IMR-90 (cell line): ENCODE measurements around the gene TAF3. TPM values are rescaled to one million over a fixed set of nuclear protein-coding genes. Genes with fewer than 3 reads are reported as not detected.

Experiments
- ATAC-seq: fragments of 200-7000 bp; cut with Tn5 transposase; 2 replicates; pipeline ENCODE4 v1.9.1; 2020; ENCODE audit warnings: low read depth, mild to moderate bottlenecking, moderate library complexity
- BruUV-seq: library from RNA; stranded (reverse); fragments of 400-500 nt; replicated peaks from 2 replicates; lab custom pipeline; 2021; lab: Mats Ljungman, UMichigan
- CTCF ChIA-PET: fragments of 300-600 bp; formaldehyde crosslinking; extraction: SDS; loops from one replicate; lab custom pipeline; 2021; ENCODE audit warnings: antibody characterized with exemption; lab: Yijun Ruan, JAX
- POLR2A ChIA-PET: fragments of 300-600 bp; sonication (Branson Sonifier 250); formaldehyde crosslinking; loops from one replicate; lab custom pipeline; 2022; ENCODE audit warnings: antibody characterized with exemption; ENCODE audit not compliant: unreplicated experiment; lab: Charles Lee
- DNase-seq: peaks from one replicate; pipeline ENCODE4 v3.0.0; 2013
- H2AFZ ChIP-seq: replicated peaks from 2 replicates; pipeline ENCODE3; 2013; ENCODE audit warnings: low read length, mild to moderate bottlenecking; ENCODE audit not compliant: poor library complexity
- H2AK5ac ChIP-seq: 2 replicates; pipeline ENCODE4 v1.6.1; 2013; ENCODE audit warnings: low read depth, low read length, inconsistent platforms
- H2AK9ac ChIP-seq: replicated peaks from 2 replicates; pipeline ENCODE3; 2013; ENCODE audit warnings: mild to moderate bottlenecking, low read depth, low read length, moderate library complexity; ENCODE audit not compliant: poor library complexity
- H2BK120ac ChIP-seq: 2 replicates; pipeline ENCODE4 v1.6.1; 2013; ENCODE audit warnings: low read depth, low read length, inconsistent platforms
- H2BK15ac ChIP-seq: 3 replicates; pipeline ENCODE4 v1.6.1; 2013; ENCODE audit warnings: low read depth, low read length, inconsistent platforms
- H2BK20ac ChIP-seq: 2 replicates; pipeline ENCODE4 v1.6.1; 2013; ENCODE audit warnings: low read depth, mild to moderate bottlenecking, inconsistent platforms, low read length, moderate library complexity
- H2BK5ac ChIP-seq: 2 replicates; pipeline ENCODE4 v1.6.1; 2013; ENCODE audit warnings: mild to moderate bottlenecking, low read depth, low read length, inconsistent platforms; ENCODE audit not compliant: poor library complexity, severe bottlenecking
- H3K14ac ChIP-seq: replicated peaks from 2 replicates; pipeline ENCODE4 v1.6.1; 2013; ENCODE audit warnings: low read depth, low read length, inconsistent platforms
- H3K18ac ChIP-seq: 2 replicates; pipeline ENCODE4 v1.6.1; 2013; ENCODE audit warnings: low read depth, low read length, control low read depth
- H3K23ac ChIP-seq: 2 replicates; pipeline ENCODE4 v1.6.1; 2013; ENCODE audit warnings: low read depth, low read length, inconsistent platforms
- H3K27ac ChIP-seq: 2 replicates; pipeline ENCODE4 v1.5.1; 2013; ENCODE audit warnings: mild to moderate bottlenecking, control low read depth, low read length; ENCODE audit not compliant: insufficient read depth
- H3K27me3 ChIP-seq: 2 replicates; pipeline ENCODE4 v1.6.1; 2013; ENCODE audit warnings: low read length; ENCODE audit not compliant: control insufficient read depth, insufficient read depth
- H3K36me3 ChIP-seq: 2 replicates; pipeline ENCODE4 v1.6.1; 2013; ENCODE audit warnings: low read length, mixed read lengths; ENCODE audit not compliant: control insufficient read depth, insufficient read depth
- H3K4ac ChIP-seq: 2 replicates; pipeline ENCODE4 v1.6.1; 2013; ENCODE audit warnings: low read depth, low read length, inconsistent platforms
- H3K4me1 ChIP-seq: 2 replicates; pipeline ENCODE4 v1.6.1; 2013; ENCODE audit warnings: low read length, mixed read lengths; ENCODE audit not compliant: control insufficient read depth, insufficient read depth
- H3K4me2 ChIP-seq: 2 replicates; pipeline ENCODE4 v1.6.1; 2013; ENCODE audit warnings: low read depth, mild to moderate bottlenecking, control low read depth, low read length, moderate library complexity
- H3K4me3 ChIP-seq: 2 replicates; pipeline ENCODE4 v1.5.1; 2013; ENCODE audit warnings: low read depth, mild to moderate bottlenecking, control low read depth, low read length, moderate library complexity; ENCODE audit not compliant: insufficient read depth
- H3K56ac ChIP-seq: 2 replicates; pipeline ENCODE4 v1.6.1; 2013; ENCODE audit warnings: low read length, inconsistent platforms; ENCODE audit not compliant: insufficient read depth; ENCODE audit errors: extremely low read depth
- H3K79me1 ChIP-seq, 2 experiments: 2 replicates each; pipeline ENCODE4 v1.6.1; 2013; ENCODE audit warnings: low read length in 2 of 2, inconsistent platforms in 1 of 2, low read depth in 1 of 2
- H3K9ac ChIP-seq: 2 replicates; pipeline ENCODE4 v1.6.1; 2013; ENCODE audit warnings: low read depth, low read length, control low read depth
- H3K9me1 ChIP-seq: 2 replicates; pipeline ENCODE4 v1.6.1; 2013; ENCODE audit warnings: low read length, inconsistent platforms; ENCODE audit not compliant: insufficient read depth
- H3K9me3 ChIP-seq: 2 replicates; pipeline ENCODE4 v1.6.1; 2013; ENCODE audit warnings: low read length; ENCODE audit not compliant: control insufficient read depth, insufficient read depth
- H4K20me1 ChIP-seq: 2 replicates; pipeline ENCODE4 v1.6.1; 2013; ENCODE audit warnings: low read length, inconsistent platforms; ENCODE audit not compliant: insufficient read depth
- H4K5ac ChIP-seq: 2 replicates; pipeline ENCODE4 v1.6.1; 2013; ENCODE audit warnings: mild to moderate bottlenecking, low read depth, low read length, control low read depth
- H4K8ac ChIP-seq, 2 experiments: 2 replicates each; pipeline ENCODE4 v1.6.1; 2013; ENCODE audit warnings: low read depth in 2 of 2, low read length in 2 of 2, control low read depth in 1 of 2, inconsistent platforms in 1 of 2
- H4K91ac ChIP-seq: 2 replicates; pipeline ENCODE4 v1.6.1; 2013; ENCODE audit warnings: low read depth, low read length, inconsistent platforms; ENCODE audit not compliant: insufficient read depth
- CTCF ChIP-seq: conservative IDR thresholded peaks from 2 replicates; pipeline ENCODE4 v1.5.1; 2012; ENCODE audit warnings: mild to moderate bottlenecking, low read depth, low read length, improper control_type of control experiment
- RAD21 ChIP-seq: IDR thresholded peaks from 2 replicates; pipeline ENCODE4 v1.6.1; 2012; ENCODE audit warnings: low read length, improper control_type of control experiment
- SMC3 ChIP-seq: fragments of 150-350 bp; IDR thresholded peaks from 2 replicates; pipeline ENCODE4 v1.6.1; 2016; ENCODE audit warnings: low read depth, mild to moderate bottlenecking, antibody characterized with exemption, low read length, moderate library complexity
- WGBS, 2 experiments: methylation state at CpG; one replicate each; pipeline versions ENCODE4 v1.1.5 to v1.1.7; 2013; ENCODE audit warnings: missing lambda C conversion rate in 2 of 2; ENCODE audit not compliant: insufficient read length in 1 of 2; ENCODE audit errors: extremely low coverage in 2 of 2; 5-methylcytosine and 5-hydroxymethylcytosine counted together
- dilution Hi-C: fragments of 300-500 bp; cut with HindIII; formaldehyde crosslinking; loops from one replicate; pipeline ENCODE4 v1.14.3; 2018; ENCODE audit warnings: low sequenced_read_pairs; ENCODE audit not compliant: unreplicated experiment
- in situ Hi-C: fragments of 300-500 bp; cut with MboI; formaldehyde crosslinking; loops from 3 replicates; pipeline ENCODE4 v1.14.3; 2019; ENCODE audit warnings: low sequenced_read_pairs, inconsistent platforms, mixed read lengths
- intact Hi-C: fragments of 100-400 bp; cut with micrococcal nuclease; formaldehyde crosslinking; loops from 2 replicates; pipeline ENCODE4 v1.10.0; 2022
- polyA plus RNA-seq, 3 experiments: library from polyadenylated mRNA; depleted of rRNA; stranded (reverse); fragments of >200 nt; gene quantifications; 2 replicates each; pipeline ENCODE4 v1.2.3, GENCODE V29; 2012; ENCODE audit warnings: low replicate concordance in 1 of 3
- total RNA-seq: library from RNA; depleted of rRNA; stranded (reverse); fragments of >200 nt; gene quantifications from 2 replicates; pipeline ENCODE4 v1.2.3, GENCODE V29; 2012

TAF3 gene
- total and polyA plus RNA-seq, 2 of the 4 experiments (the other 2 are of a cell fraction), result 1.4 to 2.3 TPM

- H4K8ac ChIP-seq, result no peak overlapping the region
- intact Hi-C loops (no loop called here), in situ Hi-C loops (no loop called here), dilution Hi-C loops (no loop called here)
- TF ChIP-seq CTCF, result no peak
- TF ChIP-seq RAD21, result no peak
- TF ChIP-seq SMC3, result no peak
- no peaks in the 10 kb centered on the region for H3K36me3 ChIP-seq
- no peaks in the 10 kb centered on the region for H3K27me3 ChIP-seq
- peaks cover 5% of the 10 kb centered on the region; the same call in 1 of the 2 replicates for H3K9me1 ChIP-seq
- no peaks in the 10 kb centered on the region for H3K9me3 ChIP-seq
- H2BK20ac ChIP-seq, result no peak overlapping the region
- no peak overlapping the region for H2BK120ac ChIP-seq
- no peak overlapping the region for H2BK15ac ChIP-seq
- 73% methylated on average over 3 of the region's 8 CpGs; no CpG with 5 or more reads in 1 of the 2 experiments for WGBS, 2 experiments
- H4K20me1 ChIP-seq, result no peaks in the 10 kb centered on the region
- H4K91ac ChIP-seq, result no peak overlapping the region
- no peak overlapping the region for H2BK5ac ChIP-seq
- no peak overlapping the region for H3K9ac ChIP-seq
- H2AK9ac ChIP-seq, result no peak overlapping the region
- peaks cover 8 to 19% of the 10 kb centered on the region in 2 experiments; a peak in 2 of 4 replicates for H3K79me1 ChIP-seq
- H3K4me2 ChIP-seq, result no peak overlapping the region
- no peak overlapping the region for H3K56ac ChIP-seq
- no peak overlapping the region for H3K23ac ChIP-seq
- no peak overlapping the region for H2AFZ ChIP-seq
- H2AK5ac ChIP-seq, result no peak overlapping the region
- H3K27ac ChIP-seq, result no peak overlapping the region
- 0 out of 2 replicates have a peak, but pooled peaks cover 2% of the 10 kb centered on the region for H3K4me1 ChIP-seq
- no peak for ATAC-seq
- no peak overlapping the region for H4K5ac ChIP-seq
- no peak overlapping the region for H3K14ac ChIP-seq
- BruUV-seq, result no TSS peak
- ChIA-PET CTCF (no interaction called here), POLR2A (no interaction called here)
- no peak overlapping the region for H3K4ac ChIP-seq
- DNase-seq, result peak; percentile 6
- H3K4me3 ChIP-seq, result no peak overlapping the region
- no peak overlapping the region for H3K18ac ChIP-seq
Observed at GRCh38 chr10:7908541-7909210, 90.4 kb downstream of the TAF3 start.
